Loucy (cell line): ENCODE data around the gene RITA1.

ENCODE experiments used
- EZH2phosphoT487 ChIP-seq: fragments of 200-600 bp; IDR thresholded peaks from 2 replicates; pipeline ENCODE4 v1.6.1; 2018; ENCODE audit warnings: antibody characterized with exemption, mild to moderate bottlenecking, moderate library complexity, borderline replicate concordance
- TF ChIP-seq, protein P1 (sequence below): fragments of 200-600 bp; sonication (generic); conservative IDR thresholded peaks from 2 replicates; pipeline ENCODE4 v1.5.1; 2014; ENCODE audit warnings: mild to moderate bottlenecking, antibody characterized with exemption, low read length

DNA sequence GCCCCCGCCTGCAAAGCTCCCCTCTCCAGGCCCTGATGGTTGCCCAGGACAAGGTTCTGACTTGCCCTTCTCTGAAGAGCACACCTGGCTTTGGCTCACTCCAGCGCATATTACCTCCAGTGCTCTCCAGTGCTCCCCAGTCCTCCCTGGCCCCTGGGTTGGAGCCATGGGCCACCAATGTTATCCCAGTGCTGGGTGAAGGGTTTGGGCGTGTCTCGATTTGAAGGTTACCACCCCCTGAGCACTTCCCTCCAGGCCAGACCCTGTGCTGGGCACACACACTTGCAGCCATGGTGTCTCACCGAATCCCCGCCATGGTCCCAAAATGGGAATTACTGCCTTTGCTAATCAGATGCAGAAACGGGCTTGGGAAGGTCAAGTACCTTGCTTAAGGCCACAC lies 11.1 kb downstream of the RITA1 start:
- TF ChIP-seq, protein P1, sequence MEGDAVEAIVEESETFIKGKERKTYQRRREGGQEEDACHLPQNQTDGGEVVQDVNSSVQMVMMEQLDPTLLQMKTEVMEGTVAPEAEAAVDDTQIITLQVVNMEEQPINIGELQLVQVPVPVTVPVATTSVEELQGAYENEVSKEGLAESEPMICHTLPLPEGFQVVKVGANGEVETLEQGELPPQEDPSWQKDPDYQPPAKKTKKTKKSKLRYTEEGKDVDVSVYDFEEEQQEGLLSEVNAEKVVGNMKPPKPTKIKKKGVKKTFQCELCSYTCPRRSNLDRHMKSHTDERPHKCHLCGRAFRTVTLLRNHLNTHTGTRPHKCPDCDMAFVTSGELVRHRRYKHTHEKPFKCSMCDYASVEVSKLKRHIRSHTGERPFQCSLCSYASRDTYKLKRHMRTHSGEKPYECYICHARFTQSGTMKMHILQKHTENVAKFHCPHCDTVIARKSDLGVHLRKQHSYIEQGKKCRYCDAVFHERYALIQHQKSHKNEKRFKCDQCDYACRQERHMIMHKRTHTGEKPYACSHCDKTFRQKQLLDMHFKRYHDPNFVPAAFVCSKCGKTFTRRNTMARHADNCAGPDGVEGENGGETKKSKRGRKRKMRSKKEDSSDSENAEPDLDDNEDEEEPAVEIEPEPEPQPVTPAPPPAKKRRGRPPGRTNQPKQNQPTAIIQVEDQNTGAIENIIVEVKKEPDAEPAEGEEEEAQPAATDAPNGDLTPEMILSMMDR: no peak
- TF ChIP-seq EZH2phosphoT487: no peak
